GM12873 (cell line): Measurements from ENCODE around the gene RSPRY1.

Experiments
- CTCF ChIP-seq: IDR thresholded peaks from 2 replicates; pipeline ENCODE4 v1.5.1; 2012; ENCODE audit warnings: low read depth, mild to moderate bottlenecking, moderate library complexity, low read length, control low read depth; ENCODE audit not compliant: insufficient read depth; ENCODE audit errors: missing control alignments

The RSPRY1 gene

GRCh38 chr16:57143149-57143921 is 42.8 kb upstream of the RSPRY1 start:
- no peak for TF ChIP-seq CTCF

GRCh38 chr16:57144027-57144426 is 42.1 kb upstream of the RSPRY1 start:
- no peak for TF ChIP-seq CTCF

GRCh38 chr16:57145046-57146021 is 40.8 kb upstream of the RSPRY1 start:
- TF ChIP-seq CTCF, result no peak

GRCh38 chr16:57146040-57146647 is 40.0 kb upstream of the RSPRY1 start:
- no peak for TF ChIP-seq CTCF

- TF ChIP-seq CTCF, result peak; percentile 50
Observed at GRCh38 chr16:57146735-57147134, 39.4 kb upstream of the RSPRY1 start.

- no peak for TF ChIP-seq CTCF
Observed at GRCh38 chr16:57147381-57148221, 38.5 kb upstream of the RSPRY1 start.
